ENCODE results near the gene RASA3.

RASA3 gene

GRCh38 chr13:114048443-114048842, 84.0 kb downstream of the RASA3 start:
- DNase-seq: no peak

GRCh38 chr13:114047358-114047881, 85.0 kb downstream of the RASA3 start:
- no peak for DNase-seq

DNA sequence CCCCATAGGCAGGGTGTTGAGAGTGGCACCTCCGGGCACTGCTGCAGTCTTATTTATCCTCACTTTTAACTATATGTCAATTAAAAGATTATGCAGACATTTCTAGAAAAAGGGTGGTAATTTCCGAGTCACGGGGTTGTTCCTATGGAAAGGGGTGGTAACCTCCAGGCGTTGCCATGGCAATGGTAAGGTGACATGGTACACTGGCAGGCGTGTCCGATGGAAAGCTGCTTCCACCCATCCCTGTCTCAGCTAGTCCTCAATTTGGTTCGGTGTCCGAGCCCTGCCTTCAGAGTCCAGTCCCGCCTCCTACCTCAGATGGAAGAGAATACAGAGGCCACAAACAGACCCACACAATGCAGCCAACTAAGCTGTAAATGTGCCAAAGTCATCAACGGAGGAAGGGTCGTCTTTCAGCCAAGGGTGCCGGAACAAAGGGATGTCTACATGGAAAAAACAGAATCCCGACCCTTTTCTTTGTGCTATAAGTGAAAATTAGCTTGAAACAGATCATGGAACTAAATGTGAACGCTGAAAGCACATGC, 85.9 kb downstream of the RASA3 start:
- DNase-seq: no peak

- no peak for DNase-seq
These were observed 87.2 kb downstream of the RASA3 start for GRCh38 chr13:114045113-114045735.

DNA sequence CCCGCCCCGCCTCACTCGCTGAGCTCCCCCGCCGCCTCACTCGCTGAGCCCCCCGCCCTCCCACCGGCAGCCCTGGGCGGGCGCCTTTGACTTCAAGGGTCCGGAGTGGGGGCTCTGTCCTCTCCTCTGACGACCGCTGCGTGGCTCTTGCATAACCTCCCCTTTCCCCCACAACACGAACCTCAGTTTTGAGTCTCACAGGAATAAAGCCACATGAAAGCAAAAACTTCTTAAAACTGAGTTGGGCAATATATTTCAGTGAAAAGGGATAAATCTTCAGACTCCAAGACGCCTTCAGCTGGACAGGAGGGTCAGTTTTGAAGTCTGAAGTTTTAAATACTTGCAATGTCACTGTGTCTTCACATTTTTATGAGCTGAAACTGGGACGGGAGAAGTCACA, 87.9 kb downstream of the RASA3 start:
- DNase-seq: no peak

- DNase-seq: no peak
These were observed 88.9 kb downstream of the RASA3 start for GRCh38 chr13:114043421-114044053.

DNA sequence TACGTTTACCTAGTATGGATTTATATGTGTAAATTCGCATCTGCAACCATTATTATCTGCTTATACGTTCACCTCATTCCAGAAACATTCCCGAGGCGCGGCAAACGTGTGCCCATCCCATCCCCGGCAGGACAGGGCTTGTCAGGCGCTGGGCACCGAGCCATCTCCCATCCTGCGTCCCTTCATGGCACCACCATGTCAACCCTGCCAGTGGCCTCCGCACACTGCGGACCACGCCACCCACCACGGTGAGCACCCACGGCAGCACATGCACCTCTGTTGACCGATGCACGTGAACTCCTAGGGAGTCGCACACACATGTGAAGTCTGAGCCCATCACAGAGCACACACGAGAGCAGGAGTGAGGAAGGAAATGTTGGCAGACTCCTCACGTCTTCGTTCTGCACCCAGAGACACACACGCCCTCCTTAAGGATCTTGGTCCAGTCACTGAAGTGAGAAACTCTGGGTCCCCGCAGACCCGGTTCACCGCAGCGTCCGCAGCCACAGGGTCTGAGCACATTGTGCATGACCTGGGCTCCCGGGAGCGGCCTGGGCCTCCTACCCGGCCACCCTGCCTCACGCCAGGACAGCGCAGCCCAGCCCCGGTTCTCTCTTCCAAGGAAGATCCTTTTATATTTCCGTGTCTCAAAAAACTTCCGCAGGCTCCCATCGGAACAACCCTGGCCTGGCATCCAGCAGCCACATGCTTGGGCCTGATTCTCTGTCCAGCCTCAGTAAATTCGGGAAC, 90.2 kb downstream of the RASA3 start:
- DNase-seq: no peak

GRCh38 chr13:114041493-114041892, 90.9 kb downstream of the RASA3 start:
- no peak for DNase-seq

DNA sequence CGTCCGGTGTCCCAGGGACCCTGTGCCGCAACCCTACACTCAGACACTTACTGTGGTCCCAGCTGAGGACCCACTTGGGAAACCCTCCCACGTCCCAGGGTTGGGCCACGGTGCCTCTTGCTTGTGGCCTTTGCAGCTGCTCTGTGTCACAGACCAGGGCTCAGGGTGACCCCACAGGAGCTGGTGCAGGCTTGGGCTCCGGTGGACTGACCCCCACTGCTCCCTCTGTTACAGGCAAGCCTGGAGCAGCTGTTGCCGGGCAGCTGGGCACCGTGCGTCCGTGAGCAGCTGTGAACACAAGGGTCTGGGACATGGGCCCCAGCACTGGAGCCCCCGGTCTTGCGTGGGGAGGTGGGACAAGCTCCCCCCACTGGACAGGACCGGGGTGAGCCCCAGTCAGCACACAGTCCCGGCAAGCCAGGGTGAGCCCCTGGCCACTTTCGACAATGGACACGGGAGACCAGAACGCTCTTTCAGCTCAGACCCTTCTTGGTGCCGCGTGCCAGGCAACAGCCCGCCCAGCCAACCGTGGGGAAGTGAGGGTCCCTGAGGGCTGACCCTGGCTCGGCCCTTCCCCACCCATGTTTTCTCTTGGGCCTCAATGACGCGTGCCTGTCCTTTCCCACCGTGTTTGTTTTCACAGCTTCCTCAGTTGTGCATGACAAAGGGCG, 92.8 kb downstream of the RASA3 start:
- DNase-seq: no peak

DNA sequence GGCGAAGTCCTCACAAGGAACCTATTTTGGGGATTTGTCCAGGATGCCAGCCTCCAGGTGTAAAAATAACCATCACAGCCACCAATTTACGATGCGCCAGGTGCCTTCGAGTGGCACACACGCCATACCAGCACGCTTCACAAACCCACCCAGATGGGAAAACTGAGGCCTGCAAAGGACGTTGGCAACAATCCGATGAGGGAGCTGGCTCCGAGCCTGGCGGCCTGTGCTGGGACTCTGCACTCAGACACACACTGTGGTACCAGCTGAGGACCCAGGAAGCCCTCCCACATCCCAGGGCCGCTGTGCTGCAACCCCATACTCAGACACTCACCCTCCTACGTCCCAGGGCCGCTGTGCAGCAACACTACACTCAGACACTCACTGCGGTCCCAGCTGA, 93.5 kb downstream of the RASA3 start:
- DNase-seq: no peak

- no peak for DNase-seq
These were observed 94.2 kb downstream of the RASA3 start for GRCh38 chr13:114038211-114038613.

DNA sequence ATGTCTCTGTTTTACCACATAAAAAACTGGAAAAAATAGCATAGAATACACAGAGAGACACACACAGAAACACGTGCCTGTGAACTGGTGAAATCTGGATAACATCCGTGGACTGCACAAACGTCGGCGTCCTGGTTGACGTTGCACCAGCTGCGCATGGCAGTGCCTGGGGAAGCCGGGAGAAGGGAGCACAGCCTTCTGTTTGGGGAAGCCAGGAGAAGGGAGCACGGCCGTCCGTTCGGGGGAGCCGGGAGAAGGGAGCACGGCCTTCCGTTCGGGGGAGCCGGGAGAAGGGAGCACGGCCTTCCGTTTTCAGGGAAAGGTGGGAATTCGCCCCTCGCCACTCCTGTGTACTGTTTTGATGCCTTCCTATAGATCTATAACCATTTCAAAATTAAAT, 94.7 kb downstream of the RASA3 start:
- no peak for DNase-seq

DNA sequence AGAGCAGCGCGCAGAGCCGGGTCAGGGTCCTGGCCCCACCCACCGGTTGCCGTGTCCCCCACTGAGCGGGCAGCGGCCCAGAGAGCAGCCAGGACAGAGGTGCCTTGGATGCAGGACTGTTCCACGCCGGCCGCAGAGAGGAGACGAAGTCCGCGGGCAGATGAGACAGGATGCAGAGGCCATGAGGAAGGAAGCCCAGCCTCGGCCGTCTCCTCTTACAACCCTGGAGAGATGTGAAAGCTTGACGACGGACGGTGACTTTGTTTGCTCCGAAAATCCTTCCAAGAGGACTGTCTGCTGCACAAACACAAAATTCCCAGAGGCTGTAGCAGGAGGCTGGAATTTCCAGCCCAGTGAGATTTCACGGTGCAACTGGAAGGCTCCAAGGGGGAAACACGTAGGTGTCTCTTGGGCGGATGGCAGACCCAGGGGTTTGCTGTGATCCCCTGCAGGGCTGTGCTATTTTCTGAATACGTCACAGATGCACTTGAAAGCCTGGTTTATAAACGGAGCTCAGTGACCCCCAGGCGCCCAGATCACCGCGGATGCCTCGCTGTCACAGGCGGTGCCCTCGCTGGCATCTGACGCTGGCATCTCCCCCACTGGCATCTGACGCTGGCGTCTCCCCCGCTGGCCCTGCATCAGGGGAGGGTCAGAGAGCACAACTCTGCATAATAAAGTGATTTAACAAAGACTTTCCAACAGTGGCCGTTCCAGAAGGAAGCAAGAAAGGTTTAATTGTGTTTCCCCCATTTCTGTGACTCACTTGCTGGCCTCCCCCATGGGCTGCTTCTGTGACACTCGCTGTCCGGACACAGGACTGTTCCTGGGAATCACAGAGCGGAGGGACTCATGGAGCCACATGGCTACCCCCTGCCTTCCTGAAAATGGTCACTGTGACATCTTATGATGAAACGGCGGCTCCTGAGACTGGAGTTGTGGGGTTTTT, 96.6 kb downstream of the RASA3 start:
- no peak for DNase-seq

DNA sequence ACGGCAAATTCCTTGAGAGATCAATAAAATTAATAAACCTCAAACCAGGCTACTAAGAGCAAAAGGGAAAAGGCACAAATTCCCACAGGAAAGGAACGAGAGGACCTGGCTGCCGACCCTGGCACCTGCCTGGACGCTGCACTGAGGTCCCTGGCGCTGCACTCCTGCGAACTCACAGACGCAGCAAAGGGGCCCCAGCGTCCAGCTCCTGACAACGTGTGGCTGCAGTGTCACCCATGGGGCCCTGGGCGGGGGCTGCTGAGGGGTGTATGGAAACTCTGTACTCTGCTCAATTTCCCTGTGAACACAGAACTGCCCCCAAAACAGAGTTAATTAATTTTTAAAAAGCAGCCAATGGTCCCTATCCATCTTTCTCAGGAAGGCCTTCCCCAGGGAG, 97.2 kb downstream of the RASA3 start:
- DNase-seq: no peak

DNA sequence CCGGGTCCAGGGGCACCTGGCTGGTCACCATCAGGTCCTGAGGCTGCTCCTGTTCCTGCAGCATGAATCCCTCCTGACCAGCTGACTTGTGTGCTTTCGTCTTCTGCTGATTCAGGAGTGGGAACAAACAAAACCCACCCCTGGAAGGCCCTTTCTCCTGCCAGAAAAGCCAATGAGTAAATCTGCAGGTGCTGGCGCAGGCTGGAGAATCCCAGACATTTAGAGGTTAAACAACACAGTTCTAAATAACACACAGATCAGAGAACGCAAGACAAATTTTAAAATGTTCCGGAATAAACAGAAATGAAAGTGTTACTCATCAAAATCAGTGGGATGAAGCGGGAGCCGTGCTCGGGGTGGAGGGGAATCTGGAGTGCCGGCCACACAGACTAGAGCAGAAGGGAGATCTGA, 97.9 kb downstream of the RASA3 start:
- no peak for DNase-seq

GRCh38 chr13:114033541-114034315, 98.7 kb downstream of the RASA3 start:
- no peak for DNase-seq

DNA sequence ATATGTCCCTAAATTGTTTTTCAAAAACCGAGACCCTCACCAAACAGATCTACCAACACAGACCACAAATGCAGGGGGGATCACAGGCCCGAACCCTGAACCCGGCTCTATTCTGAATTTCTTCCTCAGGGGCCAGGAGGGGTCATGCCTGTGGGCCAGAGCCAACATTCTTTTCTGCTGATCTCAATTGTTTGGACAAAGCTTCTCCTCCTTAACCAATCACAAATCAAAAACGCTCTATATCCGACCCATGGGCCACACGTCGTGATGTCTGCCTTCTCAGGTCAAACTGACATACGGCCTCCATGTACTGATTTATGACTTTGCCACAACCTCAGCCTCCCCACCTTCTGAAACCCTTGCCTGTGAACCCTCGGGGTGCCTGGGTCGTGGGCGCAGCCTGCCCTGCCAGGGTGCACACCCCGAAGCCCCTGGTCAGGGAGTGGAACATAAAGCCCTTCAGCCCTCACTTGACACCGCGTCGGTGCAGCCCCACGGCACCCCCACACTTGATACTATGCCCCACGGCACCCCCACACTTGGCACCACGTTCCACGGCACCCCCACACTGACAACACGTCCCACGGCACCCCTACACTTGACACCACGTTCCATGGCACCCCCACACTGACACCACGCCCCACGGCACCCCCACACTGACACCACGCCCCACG, 100.2 kb downstream of the RASA3 start:
- no peak for DNase-seq

- no peak for DNase-seq
These were observed 100.8 kb downstream of the RASA3 start for GRCh38 chr13:114031631-114032030.

GRCh38 chr13:114030666-114031610, 101.5 kb downstream of the RASA3 start:
- DNase-seq: no peak

All from activated T-cell treated with anti-CD3 and anti-CD28 coated beads, Interleukin-2, amount 50 U/mL, for 1 hour (primary cell).